ENCODE results near the gene CDK5RAP3.

The CDK5RAP3 gene

DNA sequence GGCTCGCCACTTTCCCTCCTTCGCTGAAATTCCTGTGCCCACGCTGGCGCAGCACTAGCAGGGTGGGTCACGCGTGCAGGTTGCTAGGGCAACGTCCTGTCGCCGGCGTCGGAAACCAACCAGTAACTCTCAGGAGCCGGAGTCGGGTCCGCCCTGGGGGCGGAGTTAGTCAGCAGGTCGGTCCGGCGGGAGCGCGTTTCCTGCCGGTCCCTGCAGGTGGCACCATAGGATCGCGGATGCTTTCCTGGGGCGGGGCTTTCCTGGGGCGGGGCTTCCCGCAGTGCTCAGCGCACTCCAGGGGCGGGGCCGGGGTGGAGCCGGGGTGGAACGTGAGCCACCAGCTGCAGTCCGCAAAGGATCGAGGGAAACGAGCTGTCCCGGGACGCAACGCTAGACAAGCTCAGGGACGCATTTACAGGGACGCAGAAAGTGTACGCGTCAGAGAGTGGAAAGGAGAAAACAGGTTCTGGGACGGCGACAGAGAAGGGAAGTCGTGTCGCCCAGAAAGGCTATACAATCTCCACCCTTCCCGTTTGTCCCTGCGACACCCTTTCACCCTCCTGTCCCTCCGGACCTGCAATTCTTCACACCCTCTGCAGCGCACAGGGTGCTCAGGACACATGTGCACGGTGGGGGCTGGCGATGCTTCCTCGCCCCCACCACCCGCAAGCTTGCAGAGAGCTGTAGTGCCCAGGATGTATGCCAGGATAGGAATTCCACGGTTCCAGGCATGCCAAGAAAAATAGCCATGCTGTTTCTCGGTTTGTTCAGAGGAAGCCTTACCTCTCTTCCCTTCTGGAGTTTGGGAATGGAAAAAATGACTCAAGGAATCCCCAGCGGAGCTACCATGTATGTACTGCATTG is 54.4 kb downstream of the CDK5RAP3 start:
- peak; percentile 33 for FAIRE-seq

DNA sequence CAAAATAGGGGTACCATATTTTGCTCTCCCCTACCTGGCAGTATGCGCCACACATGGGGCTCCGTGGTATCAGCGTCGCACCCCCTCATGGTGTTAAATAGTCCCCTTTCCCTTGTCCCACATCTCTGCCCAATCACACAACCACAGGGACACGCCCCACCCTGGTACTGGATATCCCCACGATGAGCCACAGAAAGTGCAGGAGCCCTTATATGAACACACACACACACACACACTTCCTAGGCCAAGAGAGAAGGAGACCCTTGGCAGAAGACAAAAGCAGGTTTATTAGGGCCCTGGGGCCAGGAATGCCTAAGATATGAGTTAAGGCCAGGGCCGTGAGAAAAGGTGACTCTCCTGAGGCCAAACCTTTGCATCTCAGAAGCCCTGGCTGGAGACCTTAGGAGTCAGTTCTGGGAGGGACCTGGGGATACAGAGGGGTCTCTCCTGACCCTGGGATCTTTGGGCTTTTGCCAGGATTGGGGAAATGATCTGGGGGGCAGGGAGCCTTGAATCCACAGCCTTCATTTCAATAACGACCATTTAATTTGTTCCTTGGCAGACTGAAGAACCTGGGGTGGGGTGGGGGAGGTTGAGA is 55.1 kb downstream of the CDK5RAP3 start:
- FAIRE-seq, result no peak

DNA sequence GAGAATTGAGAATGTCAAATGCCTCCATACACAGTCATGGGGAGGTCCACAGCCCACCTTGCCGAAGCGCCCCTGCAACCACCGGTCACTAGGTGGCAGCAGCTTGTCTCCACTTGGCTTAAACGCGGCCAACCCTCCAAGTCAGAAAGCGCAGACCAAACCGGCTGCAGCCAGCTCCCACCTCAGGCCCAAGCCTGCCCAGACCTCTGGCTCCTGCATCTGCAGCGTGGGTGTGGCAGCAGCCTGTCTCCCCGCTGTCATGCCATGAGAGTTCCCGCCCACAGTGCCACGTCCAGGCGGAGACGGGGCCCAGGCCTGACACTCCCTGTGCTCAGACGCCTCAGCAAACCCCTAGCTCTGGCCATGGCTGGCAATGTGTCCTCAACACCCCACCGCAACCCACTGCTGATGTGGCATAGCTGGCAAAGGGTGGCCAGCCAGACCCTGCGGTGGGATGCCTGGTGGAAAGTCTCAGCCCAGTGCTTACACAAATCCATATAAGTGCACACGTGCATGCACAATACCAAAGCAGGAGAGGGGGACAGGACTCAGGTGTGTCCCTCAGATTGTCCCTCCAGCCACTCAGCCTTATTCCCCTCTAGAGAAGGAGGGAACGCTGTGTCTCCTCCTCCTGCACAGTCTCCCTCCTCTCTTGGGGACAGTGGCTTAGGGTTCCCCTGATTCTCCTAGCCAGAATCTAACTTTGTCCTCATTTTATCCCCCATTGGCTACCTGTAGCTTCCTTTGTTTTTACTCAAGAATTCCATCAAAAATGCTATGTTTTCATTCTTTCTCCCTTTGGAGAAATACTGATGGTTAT is 55.8 kb downstream of the CDK5RAP3 start:
- FAIRE-seq, result peak; percentile 23

DNA sequence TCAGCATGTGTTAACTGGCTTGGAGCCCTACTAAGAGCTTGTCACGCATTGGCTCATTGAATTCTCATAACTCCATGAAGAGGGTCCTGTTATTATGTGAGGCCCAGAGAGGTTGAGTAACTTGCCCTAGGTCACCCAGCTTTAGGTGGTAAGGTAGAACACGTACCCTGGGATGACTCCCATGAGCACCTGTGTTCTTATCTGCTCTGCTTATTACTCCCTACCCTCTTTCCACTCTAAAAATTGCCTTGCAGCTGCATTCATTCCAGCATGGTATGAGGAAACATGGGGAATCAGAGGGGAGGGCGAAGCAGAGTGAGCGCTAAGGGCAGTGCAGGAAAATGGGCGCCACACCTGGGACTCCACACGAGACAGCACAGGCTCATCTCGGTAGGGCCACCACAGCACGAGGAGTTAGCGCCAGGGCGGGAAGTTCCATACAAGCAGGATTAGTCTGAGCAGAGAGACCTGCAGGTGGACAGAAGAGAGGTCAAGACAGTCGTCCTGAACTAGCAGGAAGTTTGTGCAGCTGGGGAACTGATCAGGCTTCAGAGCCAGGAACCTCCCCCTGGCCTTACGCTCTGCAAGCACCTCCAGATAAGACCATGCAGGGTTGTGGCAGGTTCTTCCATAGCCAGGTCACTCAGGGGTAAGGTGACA is 56.5 kb downstream of the CDK5RAP3 start:
- FAIRE-seq, result no peak

DNA sequence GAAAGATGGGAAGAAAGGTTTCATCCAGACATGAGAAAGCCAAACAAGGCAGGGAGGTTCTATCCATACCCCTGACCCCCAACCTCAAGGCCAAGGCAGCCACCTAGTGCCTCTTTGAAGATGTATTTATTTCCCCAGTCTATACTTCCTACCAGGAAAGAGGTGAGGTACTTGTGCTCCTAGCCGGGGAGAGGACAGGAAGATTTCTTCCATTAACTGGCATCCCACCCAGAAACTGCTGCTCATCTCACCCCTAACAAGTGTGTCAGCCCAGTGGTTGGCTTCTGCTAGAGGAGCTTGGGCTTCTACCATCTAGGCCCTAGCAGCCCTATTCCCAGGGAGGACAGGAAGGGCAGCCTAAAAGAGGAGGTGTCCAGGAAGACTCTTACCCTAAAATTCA is 57.8 kb downstream of the CDK5RAP3 start:
- FAIRE-seq, result no peak

DNA sequence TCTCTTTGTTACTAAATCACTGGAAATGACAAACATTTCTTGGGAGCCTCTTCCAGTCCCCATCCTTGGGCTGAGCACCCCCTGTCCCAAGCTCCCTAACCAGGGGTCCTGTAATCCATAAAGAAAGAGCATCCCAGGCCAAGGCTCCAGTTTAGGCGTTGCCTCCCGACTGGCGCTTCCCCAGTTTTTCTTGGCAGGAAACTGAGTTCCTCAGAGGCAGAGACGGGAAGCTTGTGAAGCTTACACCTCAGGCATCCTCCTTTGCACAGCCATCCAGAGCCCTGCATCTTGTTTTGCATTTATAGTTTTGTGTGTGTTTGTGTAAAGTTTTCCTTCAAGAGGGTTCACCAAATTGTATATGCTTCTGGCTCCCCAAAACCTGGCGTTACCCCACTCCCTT is 59.6 kb downstream of the CDK5RAP3 start:
- FAIRE-seq, result no peak
